NT2/D1 (cell line): Measurements from ENCODE around the gene KRTAP4-1.

Source experiments
- YY1 ChIP-seq: IDR thresholded peaks from 2 replicates; pipeline ENCODE4 v1.6.1; 2011; ENCODE audit not compliant: insufficient read length, insufficient read depth
- ZNF274 ChIP-seq: IDR thresholded peaks from 2 replicates; pipeline ENCODE4 v1.6.1; 2011; ENCODE audit warnings: mild to moderate bottlenecking, low read depth, low read length

- TF ChIP-seq ZNF274 (no peak), YY1 (no peak)
Measured at GRCh38 chr17:41196068-41196467, 11.4 kb upstream of the KRTAP4-1 start.
